ENCODE results near the gene CXCR3. TPM values are rescaled to one million over a fixed set of nuclear protein-coding genes. Genes with fewer than 3 reads are reported as not detected.
"Not testable (repeated sequence)": the region's sequence is repeated elsewhere in the genome, so short reads cannot be mapped to it uniquely, and the experiment has no call there.

The CXCR3 gene
- total RNA-seq, 1 experiment from 2014 or later: not detected

DNA sequence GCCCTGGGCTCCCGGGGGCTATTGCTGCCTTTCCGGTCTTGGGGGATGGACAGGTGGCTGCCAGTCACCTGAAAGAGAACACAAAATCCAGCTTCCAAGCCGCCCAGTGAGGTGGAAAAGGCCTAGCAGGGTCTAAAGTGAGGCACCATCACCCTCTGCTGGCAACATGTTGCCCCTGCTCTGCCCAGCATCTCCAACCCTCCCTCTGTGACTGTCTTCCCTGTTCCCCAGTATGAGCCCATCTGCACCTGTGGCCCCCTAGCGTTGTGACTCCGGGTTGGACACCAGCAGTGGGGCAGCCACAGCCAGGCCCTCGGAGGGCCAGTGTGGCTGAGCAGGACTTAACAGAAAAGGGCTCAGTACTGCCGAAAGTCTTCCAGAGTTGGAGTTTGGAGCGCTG lies 45.9 kb upstream of the CXCR3 start:
- DNase-seq (ENCODE audit: low read depth, low spot score): peak; percentile 28
- H3K9me3 ChIP-seq (ENCODE audit: control insufficient read depth in 1 of 2, insufficient read depth in 1 of 2, low read depth in 1 of 2, low read length in 2 of 2); BruUV-seq (replicated peaks); H3K4me3 ChIP-seq (replicated peaks in 1 of 2; ENCODE audit: low read depth in 1 of 2, low read length in 2 of 2); H3K36me3 ChIP-seq (ENCODE audit: control insufficient read depth in 1 of 2, insufficient read depth in 2 of 2, low read length in 2 of 2); H3K4me1 ChIP-seq (ENCODE audit: control insufficient read depth in 1 of 2, insufficient read depth in 2 of 2, low read length in 2 of 2); H3K9me2 ChIP-seq (ENCODE audit: insufficient read depth); intact Hi-C loops (cut with micrococcal nuclease); H3K9ac ChIP-seq (ENCODE audit: low read length); H3K27ac ChIP-seq (ENCODE audit: low read depth, low read length); H3K4me2 ChIP-seq (ENCODE audit: low read length); POLR2A ChIA-PET; H2AFZ ChIP-seq (ENCODE audit: low read depth, low read length, poor library complexity, severe bottlenecking); H4K20me1 ChIP-seq (ENCODE audit: insufficient read depth); H3K27me3 ChIP-seq (ENCODE audit: insufficient read depth, low read length); RAD21 ChIA-PET (ENCODE audit: low non-redundant PET in 1 of 2, low total read pairs in 2 of 2, uncharacterized antibody in 2 of 2, unreplicated experiment in 2 of 2); H3K79me2 ChIP-seq (ENCODE audit: insufficient read depth, low read length): not testable (repeated sequence)
- peak; percentile 99 for ATAC-seq
- TF ChIP-seq RAD21 (IDR thresholded peaks at IDR 0.05; ENCODE audit: low read depth): peak; percentile 69
- TF ChIP-seq, protein P1, sequence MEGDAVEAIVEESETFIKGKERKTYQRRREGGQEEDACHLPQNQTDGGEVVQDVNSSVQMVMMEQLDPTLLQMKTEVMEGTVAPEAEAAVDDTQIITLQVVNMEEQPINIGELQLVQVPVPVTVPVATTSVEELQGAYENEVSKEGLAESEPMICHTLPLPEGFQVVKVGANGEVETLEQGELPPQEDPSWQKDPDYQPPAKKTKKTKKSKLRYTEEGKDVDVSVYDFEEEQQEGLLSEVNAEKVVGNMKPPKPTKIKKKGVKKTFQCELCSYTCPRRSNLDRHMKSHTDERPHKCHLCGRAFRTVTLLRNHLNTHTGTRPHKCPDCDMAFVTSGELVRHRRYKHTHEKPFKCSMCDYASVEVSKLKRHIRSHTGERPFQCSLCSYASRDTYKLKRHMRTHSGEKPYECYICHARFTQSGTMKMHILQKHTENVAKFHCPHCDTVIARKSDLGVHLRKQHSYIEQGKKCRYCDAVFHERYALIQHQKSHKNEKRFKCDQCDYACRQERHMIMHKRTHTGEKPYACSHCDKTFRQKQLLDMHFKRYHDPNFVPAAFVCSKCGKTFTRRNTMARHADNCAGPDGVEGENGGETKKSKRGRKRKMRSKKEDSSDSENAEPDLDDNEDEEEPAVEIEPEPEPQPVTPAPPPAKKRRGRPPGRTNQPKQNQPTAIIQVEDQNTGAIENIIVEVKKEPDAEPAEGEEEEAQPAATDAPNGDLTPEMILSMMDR (IDR thresholded peaks at IDR 0.05 in 2 of 3, conservative IDR thresholded peaks at IDR 0.05 in 1 of 3; ENCODE audit: borderline replicate concordance in 1 of 3, insufficient read depth in 1 of 3, low read depth in 2 of 3, low read length in 2 of 3): peak; percentile 61 to 70 (median 68); a peak in 5 of 6 replicates
- CTCF ChIA-PET: interaction anchor here (1.0 kb wide), 1 partner anchor 693 kb away, joined by 3 read pairs; no protein-coding TSS in a partner anchor

DNA sequence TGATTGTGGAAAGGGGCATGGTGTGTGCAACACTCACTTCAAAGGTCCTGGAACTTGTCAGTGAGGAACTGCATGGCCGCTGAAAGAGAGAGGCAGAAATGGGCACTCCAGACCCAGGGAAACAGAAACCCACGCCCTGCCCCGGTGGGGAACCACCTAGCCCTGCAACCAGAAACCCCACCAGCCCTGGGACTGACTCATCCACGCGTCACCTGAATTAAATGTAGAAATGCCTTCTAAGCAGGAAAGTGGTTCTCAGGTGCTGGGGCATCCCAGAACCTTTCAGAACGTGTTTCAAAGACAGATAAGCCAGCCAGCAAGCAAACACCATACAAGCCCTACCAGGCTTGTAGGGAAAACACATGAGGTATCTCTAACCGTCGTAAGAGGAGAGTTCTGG lies 44.9 kb upstream of the CXCR3 start:
- H3K4me1 ChIP-seq (ENCODE audit: control insufficient read depth in 1 of 2, insufficient read depth in 2 of 2, low read length in 2 of 2); POLR2A ChIA-PET; H3K36me3 ChIP-seq (ENCODE audit: control insufficient read depth in 1 of 2, insufficient read depth in 2 of 2, low read length in 2 of 2); intact Hi-C loops (cut with micrococcal nuclease); H3K79me2 ChIP-seq (ENCODE audit: insufficient read depth, low read length); H3K27me3 ChIP-seq (ENCODE audit: insufficient read depth, low read length); H4K20me1 ChIP-seq (ENCODE audit: insufficient read depth); H3K4me3 ChIP-seq (replicated peaks in 1 of 2; ENCODE audit: low read depth in 1 of 2, low read length in 2 of 2); H3K9ac ChIP-seq (ENCODE audit: low read length); BruUV-seq (replicated peaks); DNase-seq (ENCODE audit: low read depth, low spot score); H3K9me2 ChIP-seq (ENCODE audit: insufficient read depth); H2AFZ ChIP-seq (ENCODE audit: low read depth, low read length, poor library complexity, severe bottlenecking); H3K27ac ChIP-seq (ENCODE audit: low read depth, low read length); H3K9me3 ChIP-seq (ENCODE audit: control insufficient read depth in 1 of 2, insufficient read depth in 1 of 2, low read depth in 1 of 2, low read length in 2 of 2); ATAC-seq: not testable (repeated sequence)
- CTCF ChIA-PET: interaction anchor here (1.0 kb wide), 1 partner anchor 692 kb away, joined by 3 read pairs; no protein-coding TSS in a partner anchor
- peak overlapping the region; percentile 21; the same call in 1 of the 2 replicates for H3K4me2 ChIP-seq (ENCODE audit: low read length)
- RAD21 ChIA-PET (ENCODE audit: low non-redundant PET in 1 of 2, low total read pairs in 2 of 2, uncharacterized antibody in 2 of 2, unreplicated experiment in 2 of 2): interaction anchor here in 1 of 2 experiments (0.6 kb wide), 1 partner anchor 149 kb away, joined by 5 read pairs; no protein-coding TSS in a partner anchor

DNA sequence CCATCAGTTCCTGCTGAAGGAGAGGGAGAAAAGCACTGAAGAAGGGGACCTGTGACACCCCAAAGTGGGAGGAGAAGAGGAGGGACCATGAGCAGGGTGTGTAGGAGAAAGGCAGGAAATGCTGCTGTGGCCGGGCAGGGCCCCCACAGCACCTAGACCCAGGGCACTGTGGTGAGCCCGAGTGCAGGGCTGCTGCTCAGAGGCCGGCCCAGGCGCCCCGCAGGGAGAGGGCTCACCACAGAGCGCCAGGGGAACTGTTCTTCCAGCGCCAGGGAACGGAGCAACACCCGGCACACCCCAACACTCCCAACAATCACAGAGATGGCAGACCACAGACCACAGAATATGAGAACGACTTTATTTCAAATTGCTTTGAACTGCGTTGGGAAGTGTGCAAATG lies 44.3 kb upstream of the CXCR3 start:
- H3K4me2 ChIP-seq (ENCODE audit: low read length); DNase-seq (ENCODE audit: low read depth, low spot score); H3K36me3 ChIP-seq (ENCODE audit: control insufficient read depth in 1 of 2, insufficient read depth in 2 of 2, low read length in 2 of 2); CTCF ChIA-PET; RAD21 ChIA-PET (ENCODE audit: low non-redundant PET in 1 of 2, low total read pairs in 2 of 2, uncharacterized antibody in 2 of 2, unreplicated experiment in 2 of 2); H3K79me2 ChIP-seq (ENCODE audit: insufficient read depth, low read length); H3K9me2 ChIP-seq (ENCODE audit: insufficient read depth); H3K9ac ChIP-seq (ENCODE audit: low read length); H3K27ac ChIP-seq (ENCODE audit: low read depth, low read length); H3K9me3 ChIP-seq (ENCODE audit: control insufficient read depth in 1 of 2, insufficient read depth in 1 of 2, low read depth in 1 of 2, low read length in 2 of 2); H2AFZ ChIP-seq (ENCODE audit: low read depth, low read length, poor library complexity, severe bottlenecking); intact Hi-C loops (cut with micrococcal nuclease); H3K4me1 ChIP-seq (ENCODE audit: control insufficient read depth in 1 of 2, insufficient read depth in 2 of 2, low read length in 2 of 2); H4K20me1 ChIP-seq (ENCODE audit: insufficient read depth); H3K4me3 ChIP-seq (replicated peaks in 1 of 2; ENCODE audit: low read depth in 1 of 2, low read length in 2 of 2); H3K27me3 ChIP-seq (ENCODE audit: insufficient read depth, low read length); POLR2A ChIA-PET; ATAC-seq; BruUV-seq (replicated peaks): not testable (repeated sequence)

Data from HCT116 (cell line).